Fibroblast of skin of left quadriceps (primary cell): ENCODE data around the gene CEL.

Experiments used
- DNase-seq, 2 experiments: peaks; one replicate each; pipeline ENCODE4 v3.0.0-alpha.2; 2013; ENCODE audit warnings: low read depth in 2 of 2

CEL gene

GRCh38 chr9:133103987-133104505 lies 42.3 kb downstream of the CEL start:
- no peak for DNase-seq

- no peak for DNase-seq
Measured at GRCh38 chr9:133104718-133105460, 43.1 kb downstream of the CEL start.

- no peak for DNase-seq
Measured at GRCh38 chr9:133105461-133105770, 43.6 kb downstream of the CEL start.

- no peak for DNase-seq
Measured at GRCh38 chr9:133106511-133107244, 44.9 kb downstream of the CEL start.

- no peak for DNase-seq
Measured at GRCh38 chr9:133107245-133107722, 45.5 kb downstream of the CEL start.

- DNase-seq = no peak
Measured at GRCh38 chr9:133107961-133108793, 46.4 kb downstream of the CEL start.

- no peak for DNase-seq
Measured at GRCh38 chr9:133108794-133109641, 47.2 kb downstream of the CEL start.

GRCh38 chr9:133109931-133110650 lies 48.3 kb downstream of the CEL start:
- no peak for DNase-seq

- DNase-seq = no peak
Measured at GRCh38 chr9:133111808-133112662, 50.3 kb downstream of the CEL start.

- DNase-seq = no peak
Measured at GRCh38 chr9:133112663-133113026, 50.9 kb downstream of the CEL start.

- DNase-seq = no peak
Measured at GRCh38 chr9:133113163-133113948, 51.6 kb downstream of the CEL start.

GRCh38 chr9:133113949-133114885 lies 52.4 kb downstream of the CEL start:
- no peak for DNase-seq

- DNase-seq = no peak
Measured at GRCh38 chr9:133114886-133115603, 53.3 kb downstream of the CEL start.

GRCh38 chr9:133115604-133116345 lies 54.0 kb downstream of the CEL start:
- no peak for DNase-seq

- no peak for DNase-seq
Measured at GRCh38 chr9:133116346-133117231, 54.8 kb downstream of the CEL start.
